ENCODE data around the gene SGCE. TPM values are rescaled to one million over a fixed set of nuclear protein-coding genes. Genes with fewer than 3 reads are reported as not detected.

Gene SGCE
- total and polyA plus RNA-seq, 7 experiments from 2014 or later: 0.08 to 0.78 (median 0.19) TPM; not detected in 2

- DNase-seq: no peak
- Mint-ChIP-seq H3K36me3 (no peaks in the 10 kb centered on the region), H3K4me1 (peaks cover 0 to 2% (median 0%) of the 10 kb centered on the region in 7 donors), H3K9me3 (peaks cover 0 to 4% (median 1%) of the 10 kb centered on the region in 11 donors), H3K4me3 (no peak overlapping the region), H3K27ac (no peak overlapping the region), H3K27me3 (peaks cover 0 to 11% (median 4%) of the 10 kb centered on the region in 5 donors)
- Histone ChIP-seq H3K36me3 (ENCODE audit: control insufficient read depth in 2 of 3, insufficient read depth in 3 of 3, low read length in 3 of 3) (no peaks in the 10 kb centered on the region), H3K9me3 (ENCODE audit: control insufficient read depth in 2 of 3, low read length in 3 of 3) (no peaks in the 10 kb centered on the region), H3K27ac (ENCODE audit: low read depth, low read length) (no peak overlapping the region), H3K4me3 (ENCODE audit: low read length) (no peak overlapping the region), H3K4me1 (ENCODE audit: control insufficient read depth in 2 of 2, insufficient read depth in 2 of 2, low read length in 2 of 2) (no peaks in the 10 kb centered on the region), H3K27me3 (ENCODE audit: control insufficient read depth in 2 of 2, insufficient read depth in 2 of 2, low read length in 2 of 2) (no peaks in the 10 kb centered on the region)
- intact Hi-C loops (cut with micrococcal nuclease): no loop called here
- CTCF ChIA-PET: no interaction called here
- ATAC-seq: no peak
- POLR2A ChIA-PET: no interaction called here
These were observed 40.3 kb downstream of the SGCE start for GRCh38 chr7:94615666-94616065.

GRCh38 chr7:94612661-94613060 is 43.3 kb downstream of the SGCE start:
- Mint-ChIP-seq H3K36me3 (peaks cover 0 to 5% (median 0%) of the 10 kb centered on the region in 5 donors), H3K9me3 (peaks cover 0 to 30% (median 13%) of the 10 kb centered on the region in 11 donors), H3K4me3 (no peak overlapping the region), H3K4me1 (no peaks in the 10 kb centered on the region), H3K27ac (no peak overlapping the region), H3K27me3 (peaks cover 5 to 16% (median 6%) of the 10 kb centered on the region in 5 donors)
- no peak for ATAC-seq
- ChIA-PET POLR2A (no interaction called here), CTCF (no interaction called here)
- Histone ChIP-seq H3K9me3 (ENCODE audit: control insufficient read depth in 2 of 3, low read length in 3 of 3) (no peaks in the 10 kb centered on the region), H3K4me3 (ENCODE audit: low read length) (no peak overlapping the region), H3K4me1 (ENCODE audit: control insufficient read depth in 2 of 2, insufficient read depth in 2 of 2, low read length in 2 of 2) (no peaks in the 10 kb centered on the region), H3K27ac (ENCODE audit: low read depth, low read length) (no peak overlapping the region), H3K27me3 (ENCODE audit: control insufficient read depth in 2 of 2, insufficient read depth in 2 of 2, low read length in 2 of 2) (no peaks in the 10 kb centered on the region), H3K36me3 (ENCODE audit: control insufficient read depth in 2 of 3, insufficient read depth in 3 of 3, low read length in 3 of 3) (no peaks in the 10 kb centered on the region)
- no peak for DNase-seq
- intact Hi-C loops (cut with micrococcal nuclease): no loop called here

GRCh38 chr7:94612253-94612652 is 43.7 kb downstream of the SGCE start:
- Histone ChIP-seq H3K27ac (ENCODE audit: low read depth, low read length) (no peak overlapping the region), H3K36me3 (ENCODE audit: control insufficient read depth in 2 of 3, insufficient read depth in 3 of 3, low read length in 3 of 3) (no peaks in the 10 kb centered on the region), H3K9me3 (ENCODE audit: control insufficient read depth in 2 of 3, low read length in 3 of 3) (no peaks in the 10 kb centered on the region), H3K4me3 (ENCODE audit: low read length) (no peak overlapping the region), H3K4me1 (ENCODE audit: control insufficient read depth in 2 of 2, insufficient read depth in 2 of 2, low read length in 2 of 2) (no peaks in the 10 kb centered on the region), H3K27me3 (ENCODE audit: control insufficient read depth in 2 of 2, insufficient read depth in 2 of 2, low read length in 2 of 2) (no peaks in the 10 kb centered on the region)
- Mint-ChIP-seq H3K9me3 (peaks cover 0 to 34% (median 14%) of the 10 kb centered on the region in 11 donors), H3K27ac (no peak overlapping the region), H3K27me3 (peaks cover 5 to 16% (median 6%) of the 10 kb centered on the region in 5 donors), H3K36me3 (peaks cover 0 to 6% (median 0%) of the 10 kb centered on the region in 5 donors), H3K4me1 (no peaks in the 10 kb centered on the region), H3K4me3 (no peak overlapping the region)
- intact Hi-C loops (cut with micrococcal nuclease): no loop called here
- ATAC-seq: no peak
- POLR2A ChIA-PET: no interaction called here
- CTCF ChIA-PET: no interaction called here
- no peak for DNase-seq

- H3K36me3 Mint-ChIP-seq: peaks cover 0 to 15% (median 4%) of the 10 kb centered on the region in 5 donors
- Histone ChIP-seq H3K36me3 (ENCODE audit: control insufficient read depth in 2 of 3, insufficient read depth in 3 of 3, low read length in 3 of 3) (no peaks in the 10 kb centered on the region), H3K4me3 (ENCODE audit: low read length) (no peak overlapping the region), H3K27me3 (ENCODE audit: control insufficient read depth in 2 of 2, insufficient read depth in 2 of 2, low read length in 2 of 2) (no peaks in the 10 kb centered on the region), H3K27ac (ENCODE audit: low read depth, low read length) (no peak overlapping the region), H3K4me1 (ENCODE audit: control insufficient read depth in 2 of 2, insufficient read depth in 2 of 2, low read length in 2 of 2) (no peaks in the 10 kb centered on the region), H3K9me3 (ENCODE audit: control insufficient read depth in 2 of 3, low read length in 3 of 3) (no peaks in the 10 kb centered on the region)
- ChIA-PET CTCF (no interaction called here), POLR2A (no interaction called here)
- peaks cover 5 to 21% (median 6%) of the 10 kb centered on the region in 5 donors for H3K27me3 Mint-ChIP-seq
- DNase-seq (no peak), ATAC-seq (no peak)
- no peaks in the 10 kb centered on the region for H3K4me1 Mint-ChIP-seq
- H3K4me3 Mint-ChIP-seq: no peak overlapping the region
- no peak overlapping the region for H3K27ac Mint-ChIP-seq
- intact Hi-C loops (cut with micrococcal nuclease): no loop called here
- H3K9me3 Mint-ChIP-seq: peaks cover 0 to 60% (median 23%) of the 10 kb centered on the region in 11 donors
These were observed 46.4 kb downstream of the SGCE start for GRCh38 chr7:94609561-94609960.

GRCh38 chr7:94605031-94605430 is 50.9 kb downstream of the SGCE start:
- no peak for DNase-seq
- Mint-ChIP-seq H3K9me3 (peaks cover 0 to 53% (median 22%) of the 10 kb centered on the region in 11 donors), H3K27me3 (peaks cover 0 to 16% (median 5%) of the 10 kb centered on the region in 5 donors), H3K27ac (no peak overlapping the region), H3K36me3 (peaks cover 0 to 13% (median 4%) of the 10 kb centered on the region in 5 donors), H3K4me3 (no peak overlapping the region), H3K4me1 (no peaks in the 10 kb centered on the region)
- no peaks in the 10 kb centered on the region for H3K9me3 ChIP-seq (ENCODE audit: control insufficient read depth in 2 of 3, low read length in 3 of 3)
- H3K36me3 ChIP-seq (ENCODE audit: control insufficient read depth in 2 of 3, insufficient read depth in 3 of 3, low read length in 3 of 3): no peaks in the 10 kb centered on the region
- no peak overlapping the region for H3K27ac ChIP-seq (ENCODE audit: low read depth, low read length)
- no peak overlapping the region for H3K4me3 ChIP-seq (ENCODE audit: low read length)
- intact Hi-C loops (cut with micrococcal nuclease): no loop called here
- CTCF ChIA-PET: no interaction called here
- POLR2A ChIA-PET: no interaction called here
- H3K4me1 ChIP-seq (ENCODE audit: control insufficient read depth in 2 of 2, insufficient read depth in 2 of 2, low read length in 2 of 2): no peaks in the 10 kb centered on the region
- no peak for ATAC-seq
- no peaks in the 10 kb centered on the region for H3K27me3 ChIP-seq (ENCODE audit: control insufficient read depth in 2 of 2, insufficient read depth in 2 of 2, low read length in 2 of 2)

GRCh38 chr7:94602181-94602580 is 53.8 kb downstream of the SGCE start:
- Histone ChIP-seq H3K27ac (ENCODE audit: low read depth, low read length) (no peak overlapping the region), H3K27me3 (ENCODE audit: control insufficient read depth in 2 of 2, insufficient read depth in 2 of 2, low read length in 2 of 2) (no peaks in the 10 kb centered on the region), H3K4me1 (ENCODE audit: control insufficient read depth in 2 of 2, insufficient read depth in 2 of 2, low read length in 2 of 2) (no peaks in the 10 kb centered on the region), H3K4me3 (ENCODE audit: low read length) (no peak overlapping the region), H3K9me3 (ENCODE audit: control insufficient read depth in 2 of 3, low read length in 3 of 3) (no peaks in the 10 kb centered on the region), H3K36me3 (ENCODE audit: control insufficient read depth in 2 of 3, insufficient read depth in 3 of 3, low read length in 3 of 3) (no peaks in the 10 kb centered on the region)
- ChIA-PET CTCF (no interaction called here), POLR2A (no interaction called here)
- ATAC-seq: no peak
- no peak overlapping the region for H3K27ac Mint-ChIP-seq
- peaks cover 0 to 13% (median 0%) of the 10 kb centered on the region in 5 donors for H3K27me3 Mint-ChIP-seq
- no peak overlapping the region for H3K4me3 Mint-ChIP-seq
- intact Hi-C loops (cut with micrococcal nuclease): no loop called here
- no peaks in the 10 kb centered on the region for H3K4me1 Mint-ChIP-seq
- H3K9me3 Mint-ChIP-seq: peaks cover 0 to 25% (median 9%) of the 10 kb centered on the region in 11 donors
- no peak for DNase-seq
- H3K36me3 Mint-ChIP-seq: peaks cover 0 to 8% (median 4%) of the 10 kb centered on the region in 5 donors

GRCh38 chr7:94600267-94600666 is 55.7 kb downstream of the SGCE start:
- POLR2A ChIA-PET: no interaction called here
- no peaks in the 10 kb centered on the region for H3K9me3 ChIP-seq (ENCODE audit: control insufficient read depth in 2 of 3, low read length in 3 of 3)

More at GRCh38 chr7:94600267-94600666, 55.7 kb downstream of the SGCE start:
- no peak overlapping the region for H3K4me3 ChIP-seq (ENCODE audit: low read length)
- no peak for ATAC-seq
- intact Hi-C loops (cut with micrococcal nuclease): no loop called here
- H3K27ac ChIP-seq (ENCODE audit: low read depth, low read length): no peak overlapping the region
- H3K27me3 Mint-ChIP-seq: peaks cover 0 to 6% (median 0%) of the 10 kb centered on the region in 5 donors
- no peaks in the 10 kb centered on the region for H3K36me3 ChIP-seq (ENCODE audit: control insufficient read depth in 2 of 3, insufficient read depth in 3 of 3, low read length in 3 of 3)
- no peak overlapping the region for H3K4me3 Mint-ChIP-seq
- no peaks in the 10 kb centered on the region for H3K36me3 Mint-ChIP-seq
- no peak for DNase-seq
- no peaks in the 10 kb centered on the region for H3K4me1 ChIP-seq (ENCODE audit: control insufficient read depth in 2 of 2, insufficient read depth in 2 of 2, low read length in 2 of 2)
- CTCF ChIA-PET: no interaction called here
- no peaks in the 10 kb centered on the region for H3K27me3 ChIP-seq (ENCODE audit: control insufficient read depth in 2 of 2, insufficient read depth in 2 of 2, low read length in 2 of 2)
- H3K9me3 Mint-ChIP-seq: peaks cover 0 to 6% (median 0%) of the 10 kb centered on the region in 11 donors
- no peaks in the 10 kb centered on the region for H3K4me1 Mint-ChIP-seq
- no peak overlapping the region for H3K27ac Mint-ChIP-seq

All from naive thymus-derived CD4-positive, alpha-beta T cell (primary cell).